GM23248 (cell line): ENCODE results near the gene FKBP10. TPM values are rescaled to one million over a fixed set of nuclear protein-coding genes. Genes with fewer than 3 reads are reported as not detected.
A peak's percentile ranks its signal among the peaks of the same experiment; 100 is the strongest.
"Not testable (repeated sequence)": the region's sequence is repeated elsewhere in the genome, so short reads cannot be mapped to it uniquely, and the experiment has no call there.

Experiments used
- DNase-seq: peaks from one replicate; pipeline ENCODE4 v3.0.0-alpha.2; 2015
- H2AFZ ChIP-seq: fragments of 200-600 bp; sonication (generic); 2 replicates; pipeline ENCODE4 v1.6.1; 2016; ENCODE audit warnings: antibody characterized with exemption
- H3F3A ChIP-seq: fragments of 200-600 bp; sonication (generic); 2 replicates; pipeline ENCODE4 v1.6.1; 2016; ENCODE audit warnings: mild to moderate bottlenecking, antibody characterized with exemption, mixed run types; ENCODE audit not compliant: insufficient read depth
- H3K27ac ChIP-seq: fragments of 200-600 bp; sonication (generic); 2 replicates; pipeline ENCODE4 v1.5.1; 2016; ENCODE audit warnings: mild to moderate bottlenecking
- H3K27me3 ChIP-seq: fragments of 200-600 bp; sonication (generic); replicated peaks from 2 replicates; pipeline ENCODE4 v1.6.1; 2016; ENCODE audit warnings: mild to moderate bottlenecking; ENCODE audit not compliant: insufficient read depth
- H3K36me3 ChIP-seq: fragments of 200-600 bp; sonication (generic); 2 replicates; pipeline ENCODE4 v1.6.1; 2016; ENCODE audit warnings: low read depth, mild to moderate bottlenecking
- H3K4me1 ChIP-seq: fragments of 200-600 bp; sonication (generic); 2 replicates; pipeline ENCODE4 v1.6.1; 2016; ENCODE audit warnings: mild to moderate bottlenecking; ENCODE audit not compliant: insufficient read depth
- H3K4me2 ChIP-seq: fragments of 200-600 bp; sonication (generic); one replicate; pipeline ENCODE4 v1.6.1; 2016; ENCODE audit warnings: mild to moderate bottlenecking; ENCODE audit not compliant: unreplicated experiment
- H3K4me3 ChIP-seq: fragments of 200-600 bp; sonication (generic); 2 replicates; pipeline ENCODE4 v1.5.1; 2016; ENCODE audit warnings: mild to moderate bottlenecking
- H3K79me2 ChIP-seq: fragments of 200-600 bp; sonication (generic); 2 replicates; pipeline ENCODE4 v1.6.1; 2016; ENCODE audit warnings: mild to moderate bottlenecking; ENCODE audit not compliant: insufficient read depth
- H3K9ac ChIP-seq: fragments of 200-600 bp; sonication (generic); 2 replicates; pipeline ENCODE4 v1.6.1; 2016; ENCODE audit warnings: mild to moderate bottlenecking
- H3K9me2 ChIP-seq: fragments of 200-600 bp; sonication (generic); 2 replicates; pipeline ENCODE4 v1.6.1; 2016; ENCODE audit warnings: mixed run types, mild to moderate bottlenecking, moderate library complexity; ENCODE audit not compliant: insufficient read depth
- H3K9me3 ChIP-seq: fragments of 200-600 bp; sonication (generic); one replicate; pipeline ENCODE4 v1.6.1; 2017; ENCODE audit warnings: low read depth
- H4K20me1 ChIP-seq: fragments of 200-600 bp; sonication (generic); 2 replicates; pipeline ENCODE4 v1.6.0; 2016; ENCODE audit not compliant: insufficient read depth
- EZH2 ChIP-seq: fragments of 200-600 bp; sonication (generic); IDR thresholded peaks from 2 replicates; pipeline ENCODE4 v1.6.1; 2018; ENCODE audit warnings: antibody characterized with exemption, mild to moderate bottlenecking; ENCODE audit not compliant: insufficient read depth, poor library complexity, severe bottlenecking
- EZH2phosphoT487 ChIP-seq: fragments of 200-600 bp; sonication (generic); IDR thresholded peaks from 2 replicates; pipeline ENCODE4 v1.6.1; 2018; ENCODE audit warnings: antibody characterized with exemption, moderate library complexity, mild to moderate bottlenecking, low read depth; ENCODE audit not compliant: insufficient read depth
- WGBS, 2 experiments: methylation state at CpG; one replicate each; pipeline ENCODE4 v1.1.6; 2015 to 2017; ENCODE audit warnings: low lambda C conversion rate in 2 of 2, low coverage in 1 of 2; ENCODE audit errors: missing lambda C conversion rate in 2 of 2; 5-methylcytosine and 5-hydroxymethylcytosine counted together
- in situ Hi-C: fragments of 300-500 bp; cut with MboI; formaldehyde crosslinking; loops from 2 replicates; pipeline ENCODE4 v1.15.0; 2020
- polyA plus RNA-seq: library from polyadenylated mRNA; unstranded; fragments of >200 nt; fragmentation: Nextera tagmentation; extraction: Ambion mirVana; gene quantifications from 2 replicates; pipeline ENCODE4 v1.2.1, GENCODE V29; 2016
- total RNA-seq: library from RNA; depleted of rRNA; stranded (reverse); fragments of >200 nt; shearing (Covaris generic); gene quantifications from 2 replicates; pipeline ENCODE4 v1.2.3, GENCODE V29; 2014

The FKBP10 gene
- total and polyA plus RNA-seq, 2 experiments from 2014 or later: 81.5 to 759 TPM

- Histone ChIP-seq H2AFZ (peak overlapping the region; percentile 93), H3K4me3 (peak overlapping the region; percentile 80), H3K4me1 (0 out of 2 replicates have a peak, but pooled peaks cover 5% of the 10 kb centered on the region), H4K20me1 (no peaks in the 10 kb centered on the region), H3K9me2 (no peaks in the 10 kb centered on the region), H3K9me3 (no peaks in the 10 kb centered on the region), H3K36me3 (no peaks in the 10 kb centered on the region; the same call in 1 of the 2 replicates), H3K27me3 (no peaks in the 10 kb centered on the region), H3K79me2 (peaks cover 16% of the 10 kb centered on the region), H3K9ac (peak overlapping the region; percentile 82), H3F3A (no peaks in the 10 kb centered on the region), H3K27ac (no peak overlapping the region), H3K4me2 (peak overlapping the region; percentile 82)
- 15 to 19% methylated on average over 13 of the region's 13 CpGs for WGBS, 2 experiments
- DNase-seq: peak; percentile 39
- TF ChIP-seq EZH2phosphoT487 (no peak), EZH2 (no peak)
- in situ Hi-C loops: no loop called here
Observed at GRCh38 chr17:41835214-41835799, 22.5 kb downstream of the FKBP10 start.

- in situ Hi-C loops: no loop called here
- peak; percentile 68 for DNase-seq
- Histone ChIP-seq H3K9me2 (no peaks in the 10 kb centered on the region), H2AFZ (peak within 1 kb of the TSS; percentile 93), H3K27ac (no peak within 1 kb of the TSS), H3K79me2 (peaks cover 16% of the 10 kb centered on the region), H3K4me3 (peak within 1 kb of the TSS; percentile 80), H3K9me3 (no peaks in the 10 kb centered on the region), H3K36me3 (no peaks in the 10 kb centered on the region; the same call in 1 of the 2 replicates), H3K9ac (peak within 1 kb of the TSS; percentile 82), H4K20me1 (no peaks in the 10 kb centered on the region), H3K27me3 (no peaks in the 10 kb centered on the region), H3F3A (no peaks in the 10 kb centered on the region), H3K4me2 (peak within 1 kb of the TSS; percentile 82), H3K4me1 (0 out of 2 replicates have a peak, but pooled peaks cover 5% of the 10 kb centered on the region)
- no peak for TF ChIP-seq EZH2
- no peak for TF ChIP-seq EZH2phosphoT487
- WGBS, 2 experiments: 1% methylated on average over 59 to 72 of the region's 72 CpGs
Observed at GRCh38 chr17:41835800-41836549, 23.2 kb downstream of the FKBP10 start, which contains the start of gene NT5C3B. TSS of gene NT5C3B (minus strand) at chr17:41836232. CDS start at chr17:41836193, 39 bp downstream.

DNA sequence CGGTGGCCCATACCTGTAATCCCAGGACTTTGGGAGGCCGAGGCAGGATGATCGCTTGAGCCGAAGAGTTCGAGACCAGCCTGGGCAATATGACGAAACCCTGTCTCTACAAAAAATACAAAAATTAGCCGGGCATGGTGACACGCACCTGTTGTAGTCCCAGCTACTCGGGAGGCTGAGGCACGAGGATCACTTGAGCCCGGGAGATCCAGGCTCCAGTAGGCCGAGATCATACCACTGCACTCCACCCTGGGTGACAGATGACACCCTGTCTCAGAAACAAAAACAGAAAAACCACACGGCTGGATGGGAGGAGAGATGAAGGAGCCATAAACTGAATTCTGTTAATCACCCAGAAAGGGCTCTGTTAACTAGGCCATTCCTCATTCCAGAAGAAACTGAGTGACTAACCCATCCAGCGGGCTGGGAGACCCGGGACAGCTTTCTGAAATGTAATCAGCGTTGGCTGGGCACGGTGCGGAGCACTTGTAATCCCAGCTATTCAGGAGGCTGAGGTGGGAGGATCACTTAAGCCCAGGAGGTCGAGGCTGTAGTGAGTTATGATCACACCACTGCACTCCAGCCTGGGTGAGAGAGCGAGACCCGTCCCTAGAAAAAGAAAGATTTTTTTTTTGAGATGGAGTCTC, 23.9 kb downstream of the FKBP10 start:
- Histone ChIP-seq H3K9me2 (no peaks in the 10 kb centered on the region), H3K79me2 (peaks cover 16% of the 10 kb centered on the region), H3K27me3 (no peaks in the 10 kb centered on the region), H3K4me2 (peak overlapping the region; percentile 81), H3K36me3 (no peaks in the 10 kb centered on the region; the same call in 1 of the 2 replicates), H4K20me1 (no peaks in the 10 kb centered on the region), H3K4me1 (0 out of 2 replicates have a peak, but pooled peaks cover 5% of the 10 kb centered on the region), H3K27ac (no peak overlapping the region), H2AFZ (peak overlapping the region; percentile 93), H3K9me3 (no peaks in the 10 kb centered on the region), H3K4me3 (peak overlapping the region; percentile 80), H3F3A (no peaks in the 10 kb centered on the region), H3K9ac (peak overlapping the region; percentile 82)
- TF ChIP-seq EZH2phosphoT487 (no peak), EZH2 (no peak)
- in situ Hi-C loops: no loop called here
- 34 to 39% methylated on average over 21 of the region's 21 CpGs for WGBS, 2 experiments
- peak; percentile 38 for DNase-seq

DNA sequence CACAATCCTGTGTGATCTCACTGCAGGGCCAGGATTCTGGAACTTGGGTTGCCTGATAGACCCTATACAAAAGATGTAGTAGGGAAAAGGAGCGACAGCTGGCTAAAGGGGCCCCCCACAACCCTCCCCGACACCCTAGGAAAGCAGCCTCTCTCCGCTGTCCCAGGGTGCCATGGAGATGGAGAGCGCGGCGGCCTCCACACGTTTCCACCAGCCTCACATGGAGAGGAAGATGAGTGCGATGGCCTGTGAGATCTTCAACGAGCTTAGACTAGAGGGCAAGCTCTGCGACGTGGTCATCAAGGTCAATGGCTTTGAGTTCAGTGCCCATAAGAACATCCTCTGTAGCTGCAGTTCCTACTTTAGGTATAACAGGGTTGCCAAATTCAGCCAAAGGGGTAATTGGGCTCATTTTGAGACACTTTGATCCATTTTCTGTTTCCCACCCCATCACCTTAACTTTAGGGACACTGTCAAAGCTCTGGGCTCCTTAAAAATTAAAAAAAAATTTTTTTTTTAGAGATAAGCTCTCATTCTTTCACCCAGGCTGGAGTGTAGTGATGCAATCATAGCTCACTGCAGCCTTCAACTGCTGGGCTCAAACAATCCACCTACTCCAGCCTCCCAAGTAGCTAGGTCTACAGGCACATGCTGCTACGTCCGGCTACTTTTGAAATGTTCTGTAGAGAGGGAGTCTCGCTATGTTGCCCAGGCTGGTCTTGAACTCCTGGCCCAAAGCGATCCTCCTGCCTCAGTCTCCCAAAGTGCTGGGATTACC, 25.1 kb downstream of the FKBP10 start, which contains the start of gene KLHL10:
Gene KLHL10, plus strand, starts transcription at position 65 of the 778 bp plus-strand sequence. Its CDS starts 108 bp downstream, at position 173.
- H3K79me2 ChIP-seq: peaks cover 16% of the 10 kb centered on the region
- H3F3A ChIP-seq: no peaks in the 10 kb centered on the region
- no peaks in the 10 kb centered on the region for H3K9me3 ChIP-seq
- H3K4me2 ChIP-seq: peak within 1 kb of the TSS; percentile 81
- in situ Hi-C loops: no loop called here
- no peaks in the 10 kb centered on the region; the same call in 1 of the 2 replicates for H3K36me3 ChIP-seq
- H3K4me3 ChIP-seq: peak within 1 kb of the TSS; percentile 80
- no peak for DNase-seq
- peak within 1 kb of the TSS; percentile 93 for H2AFZ ChIP-seq
- no peak within 1 kb of the TSS for H3K27ac ChIP-seq
- H4K20me1 ChIP-seq: no peaks in the 10 kb centered on the region
- WGBS, 2 experiments: 92% methylated on average over 15 of the region's 15 CpGs
- TF ChIP-seq EZH2phosphoT487: no peak
- TF ChIP-seq EZH2: no peak
- no peaks in the 10 kb centered on the region for H3K27me3 ChIP-seq
- 0 out of 2 replicates have a peak, but pooled peaks cover 5% of the 10 kb centered on the region for H3K4me1 ChIP-seq
- H3K9ac ChIP-seq: peak within 1 kb of the TSS; percentile 82
- no peaks in the 10 kb centered on the region for H3K9me2 ChIP-seq

- H3K4me3 ChIP-seq, DNase-seq, H2AFZ ChIP-seq, H3K4me1 ChIP-seq, H3K9me2 ChIP-seq, in situ Hi-C loops, H3K36me3 ChIP-seq, H4K20me1 ChIP-seq, H3K27ac ChIP-seq, H3K9me3 ChIP-seq, H3K9ac ChIP-seq, H3K4me2 ChIP-seq, H3K27me3 ChIP-seq, H3F3A ChIP-seq: not testable (repeated sequence)
- H3K79me2 ChIP-seq: peaks cover 13% of the 10 kb centered on the region
- 76 to 80% methylated on average over 2 of the region's 2 CpGs for WGBS, 2 experiments
Observed at GRCh38 chr17:41839448-41839847, 26.6 kb downstream of the FKBP10 start.

DNA sequence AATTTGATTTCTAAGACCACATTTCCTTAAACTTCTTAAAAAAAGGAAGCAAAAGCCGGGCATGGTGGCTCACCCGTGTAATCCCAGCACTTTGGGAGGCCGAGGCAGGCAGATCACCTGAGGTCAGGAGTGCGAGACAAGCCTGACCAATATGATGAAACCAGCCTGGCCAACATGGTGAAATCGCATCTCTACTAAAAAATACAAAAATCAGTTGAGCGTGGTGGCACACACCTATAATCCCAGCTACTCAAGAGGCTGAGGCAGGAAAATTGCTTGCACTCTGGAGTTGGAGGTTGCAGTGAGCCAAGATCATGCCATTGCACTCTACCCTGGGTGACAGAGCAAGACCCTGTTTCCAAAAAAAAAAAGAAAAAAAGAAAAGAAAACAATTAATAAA, 28.0 kb downstream of the FKBP10 start:
- H4K20me1 ChIP-seq, H3K27ac ChIP-seq, H3K9ac ChIP-seq, H3K9me2 ChIP-seq, DNase-seq, H2AFZ ChIP-seq, in situ Hi-C loops, H3K4me1 ChIP-seq, H3K79me2 ChIP-seq, H3K4me2 ChIP-seq, H3K27me3 ChIP-seq, H3K4me3 ChIP-seq, H3K9me3 ChIP-seq, H3K36me3 ChIP-seq, H3F3A ChIP-seq: not testable (repeated sequence)
- 80 to 83% methylated on average over 6 of the region's 6 CpGs for WGBS, 2 experiments
